T-helper 2 cell treated with Interferon-gamma antibody and Interleukin-4, amounts not matched to agents 5 μg/mL and 100 μg/mL, for 36 hours (primary cell): ENCODE results near the gene FTCDNL1.

Source experiments
- DNase-seq: peaks from one replicate; pipeline ENCODE4 v3.0.0; 2021; ENCODE audit warnings: low spot score
- H3K27ac Mint-ChIP-seq: one replicate; pipeline ENCODE4 v1.8.0; 2021; ENCODE audit warnings: mild to moderate bottlenecking, mixed read lengths
- H3K27me3 Mint-ChIP-seq: one replicate; pipeline ENCODE4 v1.8.0; 2021; ENCODE audit warnings: low read depth, mixed read lengths
- H3K36me3 Mint-ChIP-seq: one replicate; pipeline ENCODE4 v1.8.0; 2021; ENCODE audit warnings: low read depth, mixed read lengths
- H3K4me1 Mint-ChIP-seq: one replicate; pipeline ENCODE4 v1.8.0; 2021; ENCODE audit warnings: low read depth, mixed read lengths
- H3K4me3 Mint-ChIP-seq: one replicate; pipeline ENCODE4 v1.8.0; 2022; ENCODE audit warnings: mild to moderate bottlenecking, moderate library complexity, mixed read lengths
- H3K9me3 Mint-ChIP-seq: one replicate; pipeline ENCODE4 v1.8.0; 2021; ENCODE audit warnings: mixed read lengths

Gene FTCDNL1

DNA sequence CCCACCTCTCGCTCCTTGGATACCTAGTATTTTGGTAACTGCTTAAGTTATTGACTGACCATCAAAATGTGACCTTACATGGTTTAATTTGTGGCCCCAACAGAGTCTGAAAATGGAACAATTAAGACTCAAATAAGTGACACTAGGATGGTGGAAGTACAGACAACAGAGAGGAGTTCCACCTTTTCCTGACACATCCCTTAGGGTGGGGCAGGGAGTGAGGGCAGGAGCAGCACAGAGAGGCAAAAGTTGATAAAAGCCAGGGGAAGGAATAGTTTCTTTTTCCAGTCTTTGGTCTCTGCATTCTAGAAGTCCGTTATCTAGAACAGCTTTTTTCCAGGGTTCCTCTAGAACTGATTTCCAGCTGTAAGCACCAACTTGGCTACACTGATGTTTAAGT is 32.2 kb downstream of the FTCDNL1 start:
- no peaks in the 10 kb centered on the region for H3K4me1 Mint-ChIP-seq
- H3K36me3 Mint-ChIP-seq: no peaks in the 10 kb centered on the region
- H3K27me3 Mint-ChIP-seq: no peaks in the 10 kb centered on the region
- no peak for DNase-seq
- no peaks in the 10 kb centered on the region for H3K9me3 Mint-ChIP-seq
- H3K27ac Mint-ChIP-seq: no peak overlapping the region
- no peak overlapping the region for H3K4me3 Mint-ChIP-seq

DNA sequence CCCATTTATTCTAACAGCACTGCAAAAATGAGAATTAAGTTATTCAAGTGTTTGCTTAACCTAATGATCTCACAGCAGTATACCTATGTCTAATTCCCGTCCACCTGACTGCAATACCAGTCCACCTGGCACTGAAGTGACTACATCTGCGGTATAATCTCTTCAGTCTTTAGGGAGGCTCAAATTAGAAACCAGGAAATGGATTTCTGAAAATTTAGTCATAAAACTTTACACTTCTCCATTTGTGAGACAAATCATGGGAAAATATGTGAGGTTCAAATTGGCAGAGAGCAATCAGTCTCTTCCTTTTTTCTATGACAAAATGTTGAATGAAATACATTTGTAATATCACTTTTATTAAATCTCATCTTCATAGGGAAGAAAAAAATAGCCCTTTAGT is 33.0 kb downstream of the FTCDNL1 start:
- H3K27ac Mint-ChIP-seq: no peak overlapping the region
- no peaks in the 10 kb centered on the region for H3K27me3 Mint-ChIP-seq
- H3K36me3 Mint-ChIP-seq: no peaks in the 10 kb centered on the region

DNA sequence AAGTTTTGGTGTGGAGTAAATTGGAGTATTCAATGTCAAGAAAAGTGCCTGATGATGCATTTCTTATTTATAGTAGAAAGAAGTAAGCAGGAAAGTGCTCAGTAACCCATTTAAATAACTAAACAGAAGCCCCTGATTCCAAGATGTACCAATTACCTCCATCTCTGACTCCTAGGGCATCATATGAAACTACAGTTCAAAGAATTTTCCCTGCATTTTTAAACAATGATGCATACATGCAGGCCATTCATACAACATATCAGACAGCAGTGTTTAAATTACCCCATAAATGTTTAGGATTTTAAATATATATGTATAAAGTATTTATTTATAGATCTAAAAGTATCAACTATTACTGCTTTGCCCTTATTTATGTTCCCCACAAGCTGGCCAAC is 36.2 kb downstream of the FTCDNL1 start:
- no peak for DNase-seq
- Mint-ChIP-seq H3K27me3 (peaks cover 2% of the 10 kb centered on the region), H3K4me1 (no peaks in the 10 kb centered on the region), H3K9me3 (no peaks in the 10 kb centered on the region), H3K36me3 (no peaks in the 10 kb centered on the region), H3K27ac (no peak overlapping the region), H3K4me3 (no peak overlapping the region)

More for the DNA sequence above, 33.0 kb downstream of the FTCDNL1 start:
- H3K9me3 Mint-ChIP-seq: no peaks in the 10 kb centered on the region
- H3K4me3 Mint-ChIP-seq: no peak overlapping the region
- H3K4me1 Mint-ChIP-seq: no peaks in the 10 kb centered on the region
- no peak for DNase-seq

DNA sequence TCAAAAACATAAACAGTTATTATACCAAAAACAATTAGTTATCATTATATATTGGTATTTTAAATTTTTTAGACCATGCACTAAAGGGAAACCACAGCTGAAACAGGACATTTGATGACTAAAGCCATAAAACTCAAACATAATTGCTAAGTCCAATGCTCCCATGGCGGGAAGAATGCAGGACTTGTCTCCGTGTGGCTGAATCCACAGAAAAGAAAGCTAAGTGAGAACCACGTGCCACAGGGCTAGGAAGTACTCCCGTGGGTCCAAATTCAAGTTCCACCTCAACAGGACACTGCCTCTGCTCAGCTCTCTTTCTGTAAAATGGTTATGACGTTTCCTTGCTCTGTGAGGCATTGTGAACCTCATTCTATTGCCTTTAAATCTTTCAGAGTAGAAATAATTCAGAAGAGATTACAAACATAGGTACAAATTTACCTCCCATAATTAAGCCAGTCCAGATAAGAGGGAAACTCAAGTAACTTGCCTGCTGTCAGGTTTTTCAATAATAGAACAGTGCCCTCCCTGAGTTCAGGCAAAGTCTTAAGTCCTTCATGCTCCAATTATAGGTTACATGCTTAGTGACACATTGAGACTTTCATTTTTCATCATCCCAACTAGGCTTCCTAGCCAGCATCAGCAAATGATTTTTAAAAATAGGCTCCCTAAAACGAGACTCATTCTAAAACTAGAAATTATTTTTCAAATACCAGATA is 36.7 kb downstream of the FTCDNL1 start:
- H3K27me3 Mint-ChIP-seq: peaks cover 2% of the 10 kb centered on the region
- no peak overlapping the region for H3K4me3 Mint-ChIP-seq
- H3K36me3 Mint-ChIP-seq: no peaks in the 10 kb centered on the region
- no peak for DNase-seq
- no peak overlapping the region for H3K27ac Mint-ChIP-seq
- no peaks in the 10 kb centered on the region for H3K9me3 Mint-ChIP-seq
- no peaks in the 10 kb centered on the region for H3K4me1 Mint-ChIP-seq

DNA sequence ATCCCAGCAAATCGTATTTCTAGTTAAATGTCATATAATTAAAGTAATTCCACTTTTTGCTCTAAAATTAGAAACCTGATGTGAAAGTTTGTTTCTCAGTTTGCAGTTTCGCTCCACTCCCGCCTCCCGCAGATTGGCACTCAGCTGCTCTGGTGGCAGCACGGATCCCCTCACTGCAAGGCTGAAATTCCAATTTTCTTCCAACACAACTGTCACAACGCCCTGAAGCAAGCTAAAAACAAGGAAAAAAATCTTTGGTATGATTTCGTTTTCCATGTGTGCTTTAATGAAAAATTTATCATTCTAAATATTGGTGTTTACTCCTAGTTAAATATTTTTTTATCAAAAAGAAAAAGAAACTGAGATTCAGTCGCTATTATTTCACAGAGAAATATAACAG is 38.5 kb downstream of the FTCDNL1 start:
- peaks cover 2% of the 10 kb centered on the region for H3K27me3 Mint-ChIP-seq
- no peaks in the 10 kb centered on the region for H3K9me3 Mint-ChIP-seq
- DNase-seq: no peak
- no peaks in the 10 kb centered on the region for H3K4me1 Mint-ChIP-seq
- no peaks in the 10 kb centered on the region for H3K36me3 Mint-ChIP-seq
- no peak overlapping the region for H3K27ac Mint-ChIP-seq
- H3K4me3 Mint-ChIP-seq: no peak overlapping the region

DNA sequence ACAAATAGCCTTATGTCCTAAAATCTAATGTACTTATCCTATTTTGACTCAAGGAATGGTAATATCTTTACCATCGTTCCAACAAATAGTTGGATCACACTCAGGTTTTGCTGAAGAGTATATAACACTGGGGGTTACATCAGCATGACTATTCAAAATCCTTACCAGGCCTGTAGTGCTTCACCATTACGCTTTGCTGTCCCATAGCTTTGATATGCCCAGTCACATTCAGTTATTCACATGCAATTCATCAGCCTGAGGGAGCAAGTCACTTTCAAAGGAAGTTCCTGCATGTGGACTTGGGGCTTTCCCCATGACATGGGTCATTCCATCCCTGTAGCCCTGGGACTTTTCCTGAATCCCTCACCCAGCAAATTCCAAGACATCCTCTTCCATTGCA is 39.6 kb downstream of the FTCDNL1 start:
- Mint-ChIP-seq H3K36me3 (no peaks in the 10 kb centered on the region), H3K27me3 (peaks cover 2% of the 10 kb centered on the region), H3K4me3 (no peak overlapping the region), H3K9me3 (no peaks in the 10 kb centered on the region), H3K27ac (no peak overlapping the region), H3K4me1 (no peaks in the 10 kb centered on the region)
- DNase-seq: no peak

DNA sequence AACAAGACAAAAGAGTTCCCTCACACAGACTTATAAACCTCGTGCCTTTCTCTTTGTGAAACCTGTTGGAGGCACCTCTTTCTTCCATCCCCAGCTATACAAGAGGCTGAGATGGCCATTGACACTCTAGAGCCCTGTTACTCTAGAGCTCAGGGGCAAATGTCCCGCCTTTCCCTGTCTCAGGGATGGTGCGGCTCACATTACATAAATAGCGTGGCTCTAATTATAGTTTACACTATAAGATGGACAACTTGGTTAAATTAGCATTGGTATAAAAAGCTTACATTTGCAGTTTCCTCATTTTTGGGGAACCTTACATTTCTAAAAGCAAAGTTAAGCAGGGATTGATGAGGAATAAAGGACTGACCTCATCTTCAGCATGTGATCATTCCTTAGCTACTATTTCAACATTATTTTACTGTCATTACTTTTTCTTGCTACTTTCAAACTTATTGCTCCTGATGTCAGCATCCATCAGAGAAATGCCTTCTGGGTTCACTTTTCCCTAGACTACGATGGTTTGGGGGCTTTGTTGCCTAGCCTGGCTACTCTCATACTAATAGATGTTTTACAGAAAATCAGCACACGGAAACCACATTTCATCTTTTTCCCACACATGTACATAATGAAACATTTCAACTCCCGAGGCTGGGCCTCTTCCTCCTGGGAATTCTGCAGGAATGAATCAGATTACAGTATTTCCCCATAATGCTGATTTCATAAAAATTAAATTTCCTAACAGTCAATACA is 40.4 kb downstream of the FTCDNL1 start:
- Mint-ChIP-seq H3K4me1 (no peaks in the 10 kb centered on the region), H3K27ac (no peak overlapping the region), H3K9me3 (no peaks in the 10 kb centered on the region), H3K4me3 (no peak overlapping the region), H3K36me3 (no peaks in the 10 kb centered on the region), H3K27me3 (peaks cover 2% of the 10 kb centered on the region)
- no peak for DNase-seq

DNA sequence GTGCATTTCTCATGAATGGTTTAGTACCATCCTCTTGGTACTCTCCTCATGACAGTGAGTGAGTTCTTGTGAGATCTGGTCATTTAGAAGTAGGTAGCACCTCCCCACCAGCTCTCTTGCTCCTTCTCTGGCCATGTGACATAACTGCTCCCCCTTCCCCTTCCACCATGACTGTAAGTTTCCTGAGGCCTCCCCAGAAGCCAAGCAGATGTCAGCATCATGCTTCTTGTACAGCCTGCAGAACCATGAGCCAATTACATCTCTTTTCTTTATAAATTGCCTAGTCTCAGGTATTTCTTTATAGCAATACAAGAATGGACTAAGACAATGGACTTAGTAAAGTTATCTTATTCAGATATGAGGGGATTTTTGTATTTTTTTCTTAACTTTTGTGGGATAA is 43.0 kb downstream of the FTCDNL1 start:
- Mint-ChIP-seq H3K27me3 (peaks cover 2% of the 10 kb centered on the region), H3K4me1 (no peaks in the 10 kb centered on the region), H3K4me3 (no peak overlapping the region), H3K36me3 (no peaks in the 10 kb centered on the region), H3K9me3 (no peaks in the 10 kb centered on the region), H3K27ac (no peak overlapping the region)
- no peak for DNase-seq

DNA sequence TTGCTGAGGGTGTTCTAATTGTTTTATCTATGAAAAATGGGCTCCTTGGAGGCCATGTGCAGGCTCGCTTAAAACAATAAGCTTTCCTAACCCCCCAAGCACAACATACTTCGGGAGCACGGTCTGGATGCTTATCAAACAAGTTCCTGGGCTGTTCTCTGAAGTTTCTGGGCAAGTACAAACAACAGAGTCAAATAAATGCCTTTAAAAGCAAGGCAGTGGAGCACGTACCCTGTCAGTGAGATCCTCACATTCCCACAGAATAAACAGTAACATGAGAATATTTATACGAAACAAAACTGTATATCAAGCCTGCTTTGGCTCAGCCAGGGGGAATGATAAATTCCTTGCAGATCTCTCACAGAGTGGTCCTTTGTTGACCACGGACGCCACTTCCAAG is 44.8 kb downstream of the FTCDNL1 start:
- H3K9me3 Mint-ChIP-seq: no peaks in the 10 kb centered on the region
- DNase-seq: no peak
- H3K27me3 Mint-ChIP-seq: no peaks in the 10 kb centered on the region
- no peaks in the 10 kb centered on the region for H3K4me1 Mint-ChIP-seq
- H3K4me3 Mint-ChIP-seq: no peak overlapping the region
- H3K36me3 Mint-ChIP-seq: no peaks in the 10 kb centered on the region
- H3K27ac Mint-ChIP-seq: no peak overlapping the region

DNA sequence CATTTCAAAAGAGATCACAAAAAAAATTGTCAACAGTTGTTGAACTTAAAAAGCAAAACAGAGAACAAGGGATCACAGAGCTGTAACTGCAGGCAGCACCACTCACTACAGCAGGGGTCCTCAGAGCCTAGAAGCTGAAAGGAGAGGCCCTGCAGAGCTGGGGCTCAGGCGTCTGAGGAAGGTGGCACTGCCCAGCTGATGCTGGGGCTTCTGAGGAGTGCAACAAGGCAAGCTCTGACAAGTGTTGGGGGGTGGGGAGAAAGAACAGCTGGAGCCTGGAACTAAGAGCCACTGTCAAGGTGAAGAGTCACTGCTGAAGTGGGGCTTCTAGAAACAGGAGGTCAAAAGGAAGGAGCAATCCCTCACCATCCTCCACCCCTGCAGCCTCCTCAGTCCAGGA is 46.2 kb downstream of the FTCDNL1 start:
- H3K9me3 Mint-ChIP-seq: no peaks in the 10 kb centered on the region
- H3K27ac Mint-ChIP-seq: no peak overlapping the region
- H3K36me3 Mint-ChIP-seq: no peaks in the 10 kb centered on the region
- no peaks in the 10 kb centered on the region for H3K27me3 Mint-ChIP-seq
- no peaks in the 10 kb centered on the region for H3K4me1 Mint-ChIP-seq
- no peak overlapping the region for H3K4me3 Mint-ChIP-seq
- DNase-seq: no peak

DNA sequence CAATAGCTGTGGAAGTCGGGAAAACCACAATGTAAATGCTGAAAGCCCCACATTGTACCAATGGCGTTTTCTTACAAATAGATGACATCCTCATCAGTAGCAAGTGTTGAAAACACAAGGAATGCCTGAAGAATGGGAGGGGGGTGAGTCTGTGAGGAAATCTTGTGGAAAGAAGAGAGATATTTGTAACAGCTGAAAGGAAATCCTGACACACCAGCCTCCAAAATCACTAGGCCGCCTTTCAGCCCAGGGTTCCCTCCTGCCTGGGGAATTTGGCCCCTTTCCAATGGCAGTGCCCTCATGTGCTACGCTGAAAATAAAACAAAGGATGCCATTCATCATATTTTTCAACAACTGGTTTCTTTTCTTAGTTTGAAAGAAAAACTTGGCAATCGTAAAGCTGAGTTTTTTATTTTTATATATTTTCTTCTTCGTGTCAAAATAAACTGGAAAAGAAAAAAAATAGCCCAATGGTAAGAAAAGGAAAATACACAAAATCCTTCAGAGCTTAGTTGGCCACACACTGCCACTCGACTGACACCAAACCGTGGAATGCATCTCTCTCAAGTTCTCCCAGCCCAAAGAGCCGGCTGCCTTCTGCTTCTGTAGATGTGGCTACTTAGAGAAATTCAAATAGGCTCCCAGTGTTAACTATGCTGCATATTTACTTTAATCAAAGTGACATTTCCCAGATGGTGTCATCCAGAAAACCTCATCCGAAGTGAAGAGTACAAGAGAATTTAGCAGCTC is 52.0 kb downstream of the FTCDNL1 start:
- DNase-seq: no peak
- H3K36me3 Mint-ChIP-seq: no peaks in the 10 kb centered on the region
- H3K4me1 Mint-ChIP-seq: no peaks in the 10 kb centered on the region
- H3K9me3 Mint-ChIP-seq: no peaks in the 10 kb centered on the region
- H3K27ac Mint-ChIP-seq: no peak overlapping the region
- no peak overlapping the region for H3K4me3 Mint-ChIP-seq
- H3K27me3 Mint-ChIP-seq: peaks cover 8% of the 10 kb centered on the region

DNA sequence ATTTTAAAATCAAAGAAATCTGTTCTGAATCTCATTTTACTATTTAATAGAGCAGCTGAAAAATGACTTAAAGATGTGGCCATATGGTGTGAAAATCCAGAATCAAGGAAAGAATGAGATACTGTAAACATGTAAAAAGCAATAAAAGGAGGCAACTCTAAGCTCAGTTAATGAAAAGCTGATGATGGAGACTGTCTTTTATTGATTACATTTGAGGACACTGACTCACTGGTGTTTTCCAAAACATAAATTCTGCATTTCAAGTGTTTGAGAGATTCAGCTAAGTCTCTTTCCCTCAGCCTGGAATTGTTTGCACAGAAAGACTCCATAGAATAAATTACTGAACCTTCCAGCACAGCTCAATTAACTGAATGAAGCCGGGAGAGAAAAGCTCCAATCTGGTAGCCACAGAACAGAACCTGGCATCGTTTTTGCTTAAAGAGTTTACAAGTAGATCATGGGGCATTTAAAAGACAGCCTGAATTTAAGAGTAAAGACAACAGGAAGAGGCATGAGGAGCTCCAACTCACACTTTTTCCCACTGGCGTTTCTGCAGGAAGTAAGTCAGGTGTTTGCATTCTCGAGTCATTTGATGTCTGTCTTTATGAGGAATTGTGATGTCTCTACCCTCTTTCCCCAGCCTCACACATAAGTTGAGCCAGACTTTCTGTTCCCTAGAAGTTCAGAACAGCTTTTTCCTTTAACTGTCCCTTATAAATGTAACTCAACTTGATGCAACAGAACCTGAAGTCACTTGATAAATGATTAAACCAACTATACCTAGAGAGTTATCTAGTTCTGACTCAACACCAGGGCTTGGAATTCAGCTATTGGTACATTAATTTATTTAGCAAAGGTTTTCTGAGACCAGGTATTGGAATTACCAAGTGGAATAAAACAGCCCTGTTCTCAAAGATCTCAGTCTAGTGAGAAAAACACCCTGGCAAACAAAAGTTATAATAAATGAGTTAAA is 53.3 kb downstream of the FTCDNL1 start:
- H3K9me3 Mint-ChIP-seq: no peaks in the 10 kb centered on the region
- no peak overlapping the region for H3K27ac Mint-ChIP-seq
- no peaks in the 10 kb centered on the region for H3K4me1 Mint-ChIP-seq
- no peak for DNase-seq
- peaks cover 8% of the 10 kb centered on the region for H3K27me3 Mint-ChIP-seq
- H3K4me3 Mint-ChIP-seq: no peak overlapping the region
- H3K36me3 Mint-ChIP-seq: no peaks in the 10 kb centered on the region

DNA sequence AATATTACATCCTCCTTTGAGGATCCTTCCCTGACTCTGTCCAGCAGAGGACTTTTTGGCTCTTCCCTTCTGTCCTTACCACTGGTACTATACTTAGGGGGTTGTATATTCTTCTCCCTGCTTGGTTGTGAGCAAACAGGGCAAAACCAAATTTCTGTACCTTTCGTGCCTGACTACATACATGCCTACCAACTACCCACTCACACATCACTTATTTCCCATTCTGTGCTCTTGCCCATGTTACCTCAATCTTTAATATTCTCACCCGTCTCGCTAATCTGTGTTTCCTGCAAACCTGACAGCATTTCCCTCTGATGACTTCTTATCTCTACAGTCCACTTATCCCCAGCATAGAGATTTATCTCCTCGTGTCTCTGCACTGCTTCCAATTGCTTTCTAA is 58.6 kb downstream of the FTCDNL1 start:
- peaks cover 8% of the 10 kb centered on the region for H3K27me3 Mint-ChIP-seq
- no peaks in the 10 kb centered on the region for H3K36me3 Mint-ChIP-seq
- H3K4me1 Mint-ChIP-seq: no peaks in the 10 kb centered on the region
- no peak overlapping the region for H3K27ac Mint-ChIP-seq
- H3K4me3 Mint-ChIP-seq: no peak overlapping the region
- no peaks in the 10 kb centered on the region for H3K9me3 Mint-ChIP-seq
- no peak for DNase-seq
